ENCODE data around the gene DDI2.
"Not testable (repeated sequence)": the region's sequence is repeated elsewhere in the genome, so short reads cannot be mapped to it uniquely, and the experiment has no call there.

The DDI2 gene

GRCh38 chr1:15583016-15583706 lies 34.1 kb upstream of the DDI2 start:
- Histone ChIP-seq H3K4me3 (ENCODE audit: low read depth, low read length) (no peak overlapping the region), H3K9me3 (ENCODE audit: control insufficient read depth, insufficient read depth, low read length) (no peaks in the 10 kb centered on the region), H3K36me3 (ENCODE audit: control insufficient read depth, insufficient read depth, low read length) (no peaks in the 10 kb centered on the region), H3K27me3 (ENCODE audit: control insufficient read depth, insufficient read depth, low read length) (no peaks in the 10 kb centered on the region), H3K27ac (ENCODE audit: low read depth, low read length) (no peak overlapping the region), H3K9ac (ENCODE audit: low read depth, low read length) (no peak overlapping the region), H3K4me1 (ENCODE audit: control insufficient read depth, insufficient read depth, low read length) (no peaks in the 10 kb centered on the region)

GRCh38 chr1:15584489-15585363 lies 32.5 kb upstream of the DDI2 start, which contains the start of gene AGMAT:
AGMAT (minus strand) TSS chr1:15585051; CDS start chr1:15584967, 84 bp downstream.
- no peaks in the 10 kb centered on the region for H3K9me3 ChIP-seq (ENCODE audit: control insufficient read depth, insufficient read depth, low read length)
- peak within 1 kb of the TSS; percentile 64 for H3K27ac ChIP-seq (ENCODE audit: low read depth, low read length)
- no peaks in the 10 kb centered on the region for H3K27me3 ChIP-seq (ENCODE audit: control insufficient read depth, insufficient read depth, low read length)
- no peaks in the 10 kb centered on the region for H3K36me3 ChIP-seq (ENCODE audit: control insufficient read depth, insufficient read depth, low read length)
- peak within 1 kb of the TSS; percentile 71 for H3K4me3 ChIP-seq (ENCODE audit: low read depth, low read length)
- H3K9ac ChIP-seq (ENCODE audit: low read depth, low read length) = peak within 1 kb of the TSS; percentile 88
- H3K4me1 ChIP-seq (ENCODE audit: control insufficient read depth, insufficient read depth, low read length) = no peaks in the 10 kb centered on the region

- no peaks in the 10 kb centered on the region for H3K27me3 ChIP-seq (ENCODE audit: control insufficient read depth, insufficient read depth, low read length)
- H3K4me1 ChIP-seq (ENCODE audit: control insufficient read depth, insufficient read depth, low read length) = peaks cover 7% of the 10 kb centered on the region
- no peaks in the 10 kb centered on the region for H3K9me3 ChIP-seq (ENCODE audit: control insufficient read depth, insufficient read depth, low read length)
- no peak overlapping the region for H3K4me3 ChIP-seq (ENCODE audit: low read depth, low read length)
- H3K9ac ChIP-seq (ENCODE audit: low read depth, low read length) = no peak overlapping the region
- no peaks in the 10 kb centered on the region for H3K36me3 ChIP-seq (ENCODE audit: control insufficient read depth, insufficient read depth, low read length)
- no peak overlapping the region for H3K27ac ChIP-seq (ENCODE audit: low read depth, low read length)
Measured at GRCh38 chr1:15592285-15592684, 25.0 kb upstream of the DDI2 start.

- Histone ChIP-seq H3K36me3 (ENCODE audit: control insufficient read depth, insufficient read depth, low read length) (no peaks in the 10 kb centered on the region), H3K27me3 (ENCODE audit: control insufficient read depth, insufficient read depth, low read length) (no peaks in the 10 kb centered on the region), H3K9ac (ENCODE audit: low read depth, low read length) (no peak overlapping the region), H3K27ac (ENCODE audit: low read depth, low read length) (no peak overlapping the region), H3K9me3 (ENCODE audit: control insufficient read depth, insufficient read depth, low read length) (no peaks in the 10 kb centered on the region), H3K4me3 (ENCODE audit: low read depth, low read length) (no peak overlapping the region), H3K4me1 (ENCODE audit: control insufficient read depth, insufficient read depth, low read length) (peaks cover 7% of the 10 kb centered on the region)
Measured at GRCh38 chr1:15595809-15596617, 21.2 kb upstream of the DDI2 start.

GRCh38 chr1:15598436-15598835 lies 18.8 kb upstream of the DDI2 start:
- no peaks in the 10 kb centered on the region for H3K27me3 ChIP-seq (ENCODE audit: control insufficient read depth, insufficient read depth, low read length)
- no peak overlapping the region for H3K27ac ChIP-seq (ENCODE audit: low read depth, low read length)
- no peak overlapping the region for H3K4me3 ChIP-seq (ENCODE audit: low read depth, low read length)
- H3K4me1 ChIP-seq (ENCODE audit: control insufficient read depth, insufficient read depth, low read length) = peaks cover 7% of the 10 kb centered on the region
- no peak overlapping the region for H3K9ac ChIP-seq (ENCODE audit: low read depth, low read length)
- no peaks in the 10 kb centered on the region for H3K9me3 ChIP-seq (ENCODE audit: control insufficient read depth, insufficient read depth, low read length)
- H3K36me3 ChIP-seq (ENCODE audit: control insufficient read depth, insufficient read depth, low read length) = no peaks in the 10 kb centered on the region

GRCh38 chr1:15603050-15603965 lies 13.9 kb upstream of the DDI2 start:
- Histone ChIP-seq H3K9ac (ENCODE audit: low read depth, low read length) (peak overlapping the region; percentile 36; the same call in 1 of the 2 replicates), H3K27me3 (ENCODE audit: control insufficient read depth, insufficient read depth, low read length) (peaks cover 9% of the 10 kb centered on the region; the same call in 1 of the 2 replicates), H3K27ac (ENCODE audit: low read depth, low read length) (no peak overlapping the region), H3K4me3 (ENCODE audit: low read depth, low read length) (peak overlapping the region; percentile 74), H3K9me3 (ENCODE audit: control insufficient read depth, insufficient read depth, low read length) (no peaks in the 10 kb centered on the region), H3K4me1 (ENCODE audit: control insufficient read depth, insufficient read depth, low read length) (no peaks in the 10 kb centered on the region), H3K36me3 (ENCODE audit: control insufficient read depth, insufficient read depth, low read length) (no peaks in the 10 kb centered on the region)

- not testable (repeated sequence) for H3K4me1 ChIP-seq (ENCODE audit: control insufficient read depth, insufficient read depth, low read length); H3K9ac ChIP-seq (ENCODE audit: low read depth, low read length); H3K27ac ChIP-seq (ENCODE audit: low read depth, low read length)
Measured at GRCh38 chr1:15603966-15604282, 13.3 kb upstream of the DDI2 start.

GRCh38 chr1:15604400-15604799 lies 12.9 kb upstream of the DDI2 start:
- not testable (repeated sequence) for H3K27me3 ChIP-seq (ENCODE audit: control insufficient read depth, insufficient read depth, low read length); H3K4me1 ChIP-seq (ENCODE audit: control insufficient read depth, insufficient read depth, low read length); H3K36me3 ChIP-seq (ENCODE audit: control insufficient read depth, insufficient read depth, low read length); H3K9me3 ChIP-seq (ENCODE audit: control insufficient read depth, insufficient read depth, low read length); H3K27ac ChIP-seq (ENCODE audit: low read depth, low read length); H3K9ac ChIP-seq (ENCODE audit: low read depth, low read length); H3K4me3 ChIP-seq (ENCODE audit: low read depth, low read length)

More at GRCh38 chr1:15603966-15604282, 13.3 kb upstream of the DDI2 start:
- not testable (repeated sequence) for H3K9me3 ChIP-seq (ENCODE audit: control insufficient read depth, insufficient read depth, low read length); H3K27me3 ChIP-seq (ENCODE audit: control insufficient read depth, insufficient read depth, low read length); H3K36me3 ChIP-seq (ENCODE audit: control insufficient read depth, insufficient read depth, low read length)
- H3K4me3 ChIP-seq (ENCODE audit: low read depth, low read length) = peak overlapping the region; percentile 49

- Histone ChIP-seq H3K4me3 (ENCODE audit: low read depth, low read length) (no peak overlapping the region), H3K27ac (ENCODE audit: low read depth, low read length) (no peak overlapping the region), H3K9me3 (ENCODE audit: control insufficient read depth, insufficient read depth, low read length) (no peaks in the 10 kb centered on the region), H3K9ac (ENCODE audit: low read depth, low read length) (no peak overlapping the region), H3K36me3 (ENCODE audit: control insufficient read depth, insufficient read depth, low read length) (no peaks in the 10 kb centered on the region), H3K4me1 (ENCODE audit: control insufficient read depth, insufficient read depth, low read length) (no peaks in the 10 kb centered on the region), H3K27me3 (ENCODE audit: control insufficient read depth, insufficient read depth, low read length) (peaks cover 9% of the 10 kb centered on the region; the same call in 1 of the 2 replicates)
Measured at GRCh38 chr1:15605398-15606383, 11.6 kb upstream of the DDI2 start.

Data from HUES48 (cell line).